Measurements from ENCODE around the gene CDK2.
"Not testable (repeated sequence)": the region's sequence is repeated elsewhere in the genome, so short reads cannot be mapped to it uniquely, and the experiment has no call there.

CDK2 gene

DNA sequence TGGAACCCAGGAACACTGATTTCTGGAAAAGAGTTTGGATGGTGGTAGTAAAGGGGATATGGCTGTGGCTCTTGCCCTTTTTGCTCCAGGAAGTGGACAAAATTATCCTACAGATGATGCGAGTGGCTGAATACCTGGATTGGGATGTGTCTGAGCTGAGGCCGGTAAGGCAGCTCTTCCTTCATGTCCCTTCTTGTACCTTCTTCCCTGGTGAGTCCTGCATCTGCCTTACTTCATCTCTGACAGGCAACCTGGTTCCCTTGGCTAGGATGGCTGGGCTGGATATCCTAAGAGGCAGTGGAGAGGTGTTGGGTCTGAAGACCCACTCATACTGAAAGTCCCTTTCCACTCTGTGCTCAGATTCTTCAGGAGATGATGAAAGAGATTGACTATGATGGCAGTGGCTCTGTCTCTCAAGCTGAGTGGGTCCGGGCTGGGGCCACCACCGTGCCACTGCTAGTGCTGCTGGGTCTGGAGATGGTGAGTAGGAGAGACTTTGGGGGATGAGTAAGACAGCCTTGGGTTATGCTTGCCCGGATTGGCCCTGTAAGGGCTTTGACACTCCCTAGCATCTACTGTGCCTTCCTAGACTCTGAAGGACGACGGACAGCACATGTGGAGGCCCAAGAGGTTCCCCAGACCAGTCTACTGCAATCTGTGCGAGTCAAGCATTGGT lies 27.7 kb upstream of the CDK2 start:
- DNase-seq (ENCODE audit: low read depth), result no peak

DNA sequence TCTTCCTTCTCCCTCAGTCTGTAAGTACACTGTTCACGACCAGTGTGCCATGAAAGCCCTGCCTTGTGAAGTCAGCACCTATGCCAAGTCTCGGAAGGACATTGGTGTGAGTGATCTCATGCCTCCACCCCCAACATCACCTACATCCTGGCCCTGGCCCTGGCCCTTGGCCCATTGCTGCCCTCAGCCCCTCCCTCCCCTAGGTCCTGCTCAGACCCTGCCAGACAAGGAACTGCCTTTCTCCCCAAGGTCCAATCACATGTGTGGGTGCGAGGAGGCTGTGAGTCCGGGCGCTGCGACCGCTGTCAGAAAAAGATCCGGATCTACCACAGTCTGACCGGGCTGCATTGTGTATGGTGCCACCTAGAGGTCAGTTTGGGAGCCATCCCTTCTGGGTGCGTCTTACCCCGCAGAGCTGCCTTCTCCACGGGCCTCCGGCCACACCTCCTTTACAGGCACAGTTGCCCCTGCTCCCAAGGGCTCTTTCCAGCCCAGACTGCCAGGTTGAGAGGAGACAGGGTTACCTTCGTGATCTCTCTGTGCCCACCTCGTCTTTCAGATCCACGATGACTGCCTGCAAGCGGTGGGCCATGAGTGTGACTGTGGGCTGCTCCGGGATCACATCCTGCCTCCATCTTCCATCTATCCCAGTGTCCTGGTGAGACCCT lies 26.4 kb upstream of the CDK2 start:
- DNase-seq (ENCODE audit: low read depth), result peak; percentile 40

DNA sequence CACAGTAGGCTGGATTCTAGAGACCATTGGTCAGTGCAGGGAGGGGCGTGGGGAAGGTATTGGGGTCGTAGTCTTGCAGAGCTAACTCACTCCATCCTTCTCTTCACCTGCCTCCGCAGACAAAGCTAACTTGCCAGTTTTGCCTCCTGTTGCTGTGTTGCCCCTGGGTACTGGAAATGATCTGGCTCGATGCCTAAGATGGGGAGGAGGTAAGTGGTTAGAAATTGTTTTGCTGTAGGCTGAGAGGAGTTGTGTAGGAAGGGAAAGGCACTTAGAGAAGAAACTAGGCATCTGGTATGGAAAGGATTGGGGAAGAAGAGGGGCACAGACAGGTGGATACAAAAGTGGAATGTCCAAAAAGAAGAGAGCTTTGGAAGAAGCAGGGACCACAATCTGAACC lies 24.6 kb upstream of the CDK2 start:
- DNase-seq (ENCODE audit: low read depth), result no peak

DNA sequence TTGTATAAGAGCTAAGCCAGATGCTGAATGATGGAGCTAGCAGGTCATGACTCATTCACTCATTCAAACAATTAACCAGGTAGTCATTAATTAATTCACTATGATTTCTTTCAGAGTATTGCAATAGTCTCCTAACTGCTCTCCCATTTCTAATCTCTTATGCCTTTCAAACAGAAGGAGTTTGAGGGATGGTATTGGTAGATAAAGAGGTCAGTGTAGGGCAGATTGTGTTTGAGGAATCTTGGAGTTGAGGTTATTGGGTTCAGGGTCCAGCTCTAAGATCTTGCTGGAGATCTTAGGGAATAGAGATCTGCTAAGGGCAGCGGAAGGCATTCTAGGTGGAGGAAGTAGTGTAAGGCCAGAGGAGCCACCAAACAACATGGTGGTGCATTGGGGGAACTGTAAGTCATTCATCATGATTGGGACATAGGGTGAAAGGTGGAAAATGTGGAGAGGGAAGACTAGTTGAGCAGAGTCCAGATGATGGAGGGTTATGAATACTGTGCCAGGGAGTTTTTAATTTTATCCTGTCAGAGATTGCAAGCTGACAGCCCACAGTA lies 24.0 kb upstream of the CDK2 start:
- no peak for DNase-seq (ENCODE audit: low read depth)

DNA sequence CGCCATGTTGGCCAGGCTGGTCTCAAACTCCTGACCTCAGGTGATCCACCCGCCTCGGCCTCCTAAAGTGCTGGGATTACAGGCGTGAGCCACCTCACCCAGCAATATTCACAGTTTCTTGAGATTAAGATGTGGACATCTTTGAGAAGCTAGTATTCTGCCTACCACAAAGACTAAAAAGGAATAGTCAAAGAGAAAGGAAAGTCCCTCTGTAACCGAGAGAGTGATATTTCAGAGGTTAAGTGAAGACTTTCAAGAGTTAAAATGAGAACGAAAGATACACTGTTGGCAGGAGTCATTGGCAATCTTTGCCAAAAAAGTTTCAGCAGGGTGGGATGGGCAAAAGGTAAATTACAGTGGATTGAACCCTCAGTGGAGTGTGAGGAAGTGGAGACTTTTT lies 20.1 kb upstream of the CDK2 start:
- no peak for DNase-seq (ENCODE audit: low read depth)

DNA sequence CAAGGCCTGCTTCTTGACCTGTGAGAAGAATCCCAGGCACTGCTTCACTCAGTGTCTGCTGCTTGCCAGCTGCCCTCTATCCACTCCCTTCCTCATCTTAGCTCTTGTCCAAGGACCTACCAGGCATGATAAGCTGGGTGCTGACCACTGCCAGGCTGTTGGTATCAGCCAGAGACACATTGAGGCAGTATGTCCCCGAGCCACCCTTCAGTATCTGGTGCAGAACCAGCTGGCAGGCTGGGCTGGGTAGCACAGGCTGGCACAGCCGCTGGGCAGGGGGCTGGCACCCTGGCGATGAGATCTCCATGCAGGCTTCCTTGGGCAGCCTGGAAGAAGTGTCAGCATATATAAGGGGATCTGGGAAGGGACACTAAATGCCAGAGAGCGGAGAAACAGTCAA lies 11.3 kb upstream of the CDK2 start:
- DNase-seq (ENCODE audit: low read depth), result no peak

DNA sequence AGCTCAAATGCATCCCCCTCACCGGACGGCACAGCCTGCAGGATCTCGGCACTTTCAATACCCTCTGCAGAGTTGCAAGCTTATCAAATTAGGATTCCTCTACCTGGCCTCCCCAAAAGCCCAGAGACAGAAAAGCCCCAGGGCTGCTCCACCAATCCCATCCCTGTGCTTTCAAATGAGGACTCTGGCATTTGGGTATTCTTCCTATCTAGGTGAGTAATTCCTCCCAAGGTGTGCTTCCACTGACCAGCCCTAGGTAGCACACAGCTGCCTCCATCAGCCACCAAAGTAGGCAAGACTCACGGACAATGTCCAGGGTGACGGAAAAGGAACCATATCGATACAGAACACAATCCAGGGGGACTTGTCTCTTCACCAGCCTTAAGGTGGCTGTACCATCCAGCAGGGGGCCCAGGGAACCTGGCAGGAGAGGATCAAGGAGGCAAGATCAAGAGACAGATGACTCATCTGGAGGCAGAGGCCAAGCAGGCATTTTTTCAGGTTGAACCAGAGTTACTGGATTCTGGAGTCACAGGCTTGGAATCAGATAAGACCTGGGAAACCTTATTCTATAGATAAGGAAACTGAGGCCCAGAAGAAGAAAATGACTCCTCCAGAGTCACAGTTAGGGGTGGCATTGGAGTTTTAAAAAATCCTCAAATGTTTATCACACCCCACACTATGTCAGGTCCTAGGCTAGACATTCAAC lies 10.7 kb upstream of the CDK2 start:
- DNase-seq (ENCODE audit: low read depth), result no peak

DNA sequence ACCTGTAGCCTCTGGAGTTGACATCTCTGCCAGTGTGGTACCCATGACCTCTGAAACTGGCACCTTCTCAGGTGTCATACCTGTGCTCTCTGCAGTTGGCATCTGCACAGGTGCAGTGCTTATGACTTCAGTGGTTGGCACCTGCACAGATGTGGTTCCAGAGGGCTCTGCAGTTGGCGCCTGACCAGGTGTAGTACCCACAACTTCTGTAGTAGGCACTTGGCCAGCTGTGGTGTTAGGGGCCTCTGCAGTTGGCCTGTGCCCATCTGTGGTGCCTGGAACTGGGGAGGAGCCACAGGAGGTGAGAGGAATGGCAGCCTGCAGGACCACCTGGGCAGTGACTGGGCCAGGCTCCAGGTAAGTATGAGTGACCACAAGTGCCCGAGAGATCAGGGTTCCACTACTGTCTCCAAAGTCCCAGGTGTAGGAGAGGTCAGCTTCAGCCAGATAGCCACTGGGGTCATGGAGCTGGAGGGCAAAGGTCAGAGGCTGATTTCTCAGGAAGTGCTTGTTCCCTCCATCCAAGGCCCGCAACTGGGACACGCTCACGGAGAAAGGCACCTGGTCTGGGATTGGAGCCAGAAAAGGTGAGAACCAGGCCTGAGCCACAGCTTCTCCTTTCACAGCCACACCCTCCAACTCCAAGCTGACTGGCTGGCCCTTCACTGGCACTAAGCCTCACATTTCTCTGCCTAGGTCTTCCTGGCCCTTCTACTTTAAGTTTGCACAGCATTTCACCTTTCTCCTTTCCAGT lies 9.3 kb upstream of the CDK2 start:
- DNase-seq (ENCODE audit: low read depth), result no peak

DNA sequence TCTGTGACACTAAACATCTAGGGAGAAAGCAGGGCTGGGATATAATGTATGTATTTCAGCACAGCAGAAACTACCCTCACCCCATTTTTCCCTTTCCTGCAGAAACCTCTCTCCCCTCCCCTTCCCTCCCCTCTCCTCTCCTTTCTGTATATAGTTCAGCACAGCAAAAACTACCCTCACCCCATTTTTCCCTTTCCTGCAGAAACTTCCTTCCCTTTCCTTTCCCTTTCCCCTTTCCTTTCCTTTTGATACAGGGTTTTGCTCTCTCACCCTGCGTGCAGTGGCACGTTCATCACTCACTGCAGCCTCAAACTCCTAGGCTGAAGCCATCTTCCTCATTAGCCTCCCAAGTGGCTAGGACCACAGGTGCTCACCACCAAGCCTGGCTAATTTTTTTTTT lies 2.9 kb upstream of the CDK2 start:
- DNase-seq (ENCODE audit: low read depth), result no peak

DNA sequence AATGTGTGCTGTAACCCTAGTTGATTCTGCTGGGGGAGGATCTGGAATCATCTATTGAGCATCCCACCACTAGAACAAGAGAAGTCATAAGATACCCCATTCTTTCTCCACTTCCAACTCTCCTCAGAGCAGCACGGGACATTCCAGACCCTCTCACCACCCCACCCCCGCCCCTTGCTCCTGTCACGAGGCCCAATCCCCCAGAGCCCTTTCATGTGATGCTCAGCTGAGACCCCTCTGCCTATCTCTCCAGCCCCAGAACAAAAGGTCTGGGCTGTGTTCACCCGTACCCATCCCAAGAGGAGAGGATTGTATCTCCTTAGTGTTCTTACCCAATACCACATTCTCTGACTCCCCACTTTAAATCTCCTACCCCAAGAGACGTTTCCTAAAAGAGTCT lies 1.4 kb upstream of the CDK2 start:
- no peak for DNase-seq (ENCODE audit: low read depth)

DNA sequence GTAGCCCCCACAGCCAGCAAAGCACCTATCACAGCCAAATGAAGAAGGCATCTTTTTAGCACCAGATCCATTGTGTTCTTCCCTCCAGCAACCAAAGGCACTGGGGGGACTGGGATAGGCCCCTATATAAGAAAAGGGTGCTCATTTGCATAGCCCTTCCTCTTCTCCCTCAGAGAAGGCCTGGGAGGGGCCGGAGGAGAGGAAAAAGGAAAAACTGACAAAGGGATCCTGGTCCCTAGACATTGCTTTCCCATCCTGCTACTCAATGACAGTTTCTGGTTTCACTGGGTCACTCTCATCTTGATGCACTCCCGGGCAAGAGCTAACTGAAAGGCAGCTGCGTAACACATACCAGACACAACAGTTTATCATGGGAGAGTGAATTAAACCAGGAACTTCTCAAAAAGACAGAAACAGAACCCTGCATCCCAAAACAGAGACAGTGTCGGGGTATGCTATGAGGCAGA lies 656 bp upstream of the CDK2 start, which contains the start of gene PMEL:
Gene PMEL, minus strand, starts transcription at position 102 of the 467 bp plus-strand sequence. Its CDS starts 31 bp downstream, at position 71.
- no peak for DNase-seq (ENCODE audit: low read depth)

DNA sequence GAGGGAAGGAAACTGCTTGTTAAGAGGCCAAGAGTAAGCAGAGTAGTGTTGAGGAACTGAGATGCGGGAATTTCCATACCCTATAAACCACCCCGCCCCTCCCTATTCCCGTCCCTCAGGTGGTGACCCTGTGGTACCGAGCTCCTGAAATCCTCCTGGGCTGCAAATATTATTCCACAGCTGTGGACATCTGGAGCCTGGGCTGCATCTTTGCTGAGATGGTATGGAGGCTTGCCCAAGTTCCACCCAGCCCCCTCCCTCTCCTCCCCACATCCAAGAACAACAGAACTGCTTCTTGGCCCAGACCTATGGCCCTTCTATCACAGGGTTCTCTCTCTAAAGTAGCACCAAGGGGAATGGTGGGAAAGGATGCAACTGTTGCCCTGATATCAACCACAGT lies 2.7 kb downstream of the CDK2 start:
- DNase-seq (ENCODE audit: low read depth), result no peak

DNA sequence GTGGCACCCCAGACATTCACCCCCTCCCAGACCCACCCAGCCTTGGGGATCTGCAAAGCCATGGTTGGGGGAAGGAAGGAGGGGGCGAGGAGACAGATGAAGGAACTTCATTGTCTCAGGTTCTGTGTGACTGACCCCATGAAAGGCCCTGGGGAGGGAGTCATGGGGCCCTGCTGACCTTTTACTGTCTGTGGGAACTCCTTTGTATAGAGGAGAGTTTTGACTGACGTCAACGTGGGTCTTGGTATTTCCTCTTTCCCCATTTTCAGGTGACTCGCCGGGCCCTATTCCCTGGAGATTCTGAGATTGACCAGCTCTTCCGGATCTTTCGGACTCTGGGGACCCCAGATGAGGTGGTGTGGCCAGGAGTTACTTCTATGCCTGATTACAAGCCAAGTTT lies 4.1 kb downstream of the CDK2 start:
- no peak for DNase-seq (ENCODE audit: low read depth)

DNA sequence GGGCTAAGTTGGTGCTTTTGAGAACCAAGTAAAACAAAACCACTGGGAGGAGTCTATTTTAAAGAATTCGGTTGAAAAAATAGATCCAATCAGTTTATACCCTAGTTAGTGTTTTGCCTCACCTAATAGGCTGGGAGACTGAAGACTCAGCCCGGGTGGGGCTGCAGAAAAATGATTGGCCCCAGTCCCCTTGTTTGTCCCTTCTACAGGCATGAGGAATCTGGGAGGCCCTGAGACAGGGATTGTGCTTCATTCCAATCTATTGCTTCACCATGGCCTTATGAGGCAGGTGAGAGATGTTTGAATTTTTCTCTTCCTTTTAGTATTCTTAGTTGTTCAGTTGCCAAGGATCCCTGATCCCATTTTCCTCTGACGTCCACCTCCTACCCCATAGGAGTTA lies 5.4 kb downstream of the CDK2 start:
- DNase-seq (ENCODE audit: low read depth), result peak; percentile 51

DNA sequence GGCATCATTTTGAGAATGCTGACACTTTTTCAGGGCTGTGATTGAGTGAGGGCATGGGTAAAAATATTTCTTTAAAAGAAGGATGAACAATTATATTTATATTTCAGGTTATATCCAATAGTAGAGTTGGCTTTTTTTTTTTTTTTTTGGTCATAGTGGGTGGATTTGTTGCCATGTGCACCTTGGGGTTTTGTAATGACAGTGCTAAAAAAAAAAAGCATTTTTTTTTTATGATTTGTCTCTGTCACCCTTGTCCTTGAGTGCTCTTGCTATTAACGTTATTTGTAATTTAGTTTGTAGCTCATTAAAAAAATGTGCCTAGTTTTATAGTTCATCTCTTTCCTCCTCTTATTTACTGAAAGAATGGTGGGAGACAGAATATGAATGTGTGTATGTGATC lies 5.8 kb downstream of the CDK2 start:
- DNase-seq (ENCODE audit: low read depth), result no peak

DNA sequence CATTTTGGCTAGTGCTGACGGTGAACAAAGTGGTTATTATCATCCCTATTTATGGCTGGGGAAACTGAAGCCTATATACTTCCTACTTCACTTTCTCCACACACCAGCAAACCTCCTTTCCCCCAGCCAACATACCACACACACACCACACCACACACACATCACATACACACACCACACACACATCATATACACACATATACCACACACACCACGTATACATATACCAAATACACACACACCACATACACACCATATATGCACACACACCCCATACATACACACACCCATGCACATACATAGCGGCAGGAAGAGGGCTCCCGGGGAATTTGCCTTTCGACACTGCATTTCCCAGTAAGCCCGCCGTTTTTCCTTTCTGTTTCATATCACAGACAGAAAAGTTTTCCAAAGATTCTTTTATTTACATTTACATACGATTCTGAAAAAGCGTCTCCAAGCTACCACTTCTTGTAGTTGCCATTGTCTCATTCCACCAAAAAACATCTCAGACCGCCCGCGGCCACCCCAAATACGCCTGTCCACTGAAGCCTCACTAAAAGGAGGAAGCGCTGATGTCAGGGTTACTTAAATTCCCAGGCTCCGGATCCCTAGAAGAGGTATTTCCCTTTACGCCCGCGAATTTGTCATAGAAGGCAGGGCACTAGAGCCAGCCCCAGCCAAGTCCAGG lies 6.4 kb downstream of the CDK2 start:
- no peak for DNase-seq (ENCODE audit: low read depth)

DNA sequence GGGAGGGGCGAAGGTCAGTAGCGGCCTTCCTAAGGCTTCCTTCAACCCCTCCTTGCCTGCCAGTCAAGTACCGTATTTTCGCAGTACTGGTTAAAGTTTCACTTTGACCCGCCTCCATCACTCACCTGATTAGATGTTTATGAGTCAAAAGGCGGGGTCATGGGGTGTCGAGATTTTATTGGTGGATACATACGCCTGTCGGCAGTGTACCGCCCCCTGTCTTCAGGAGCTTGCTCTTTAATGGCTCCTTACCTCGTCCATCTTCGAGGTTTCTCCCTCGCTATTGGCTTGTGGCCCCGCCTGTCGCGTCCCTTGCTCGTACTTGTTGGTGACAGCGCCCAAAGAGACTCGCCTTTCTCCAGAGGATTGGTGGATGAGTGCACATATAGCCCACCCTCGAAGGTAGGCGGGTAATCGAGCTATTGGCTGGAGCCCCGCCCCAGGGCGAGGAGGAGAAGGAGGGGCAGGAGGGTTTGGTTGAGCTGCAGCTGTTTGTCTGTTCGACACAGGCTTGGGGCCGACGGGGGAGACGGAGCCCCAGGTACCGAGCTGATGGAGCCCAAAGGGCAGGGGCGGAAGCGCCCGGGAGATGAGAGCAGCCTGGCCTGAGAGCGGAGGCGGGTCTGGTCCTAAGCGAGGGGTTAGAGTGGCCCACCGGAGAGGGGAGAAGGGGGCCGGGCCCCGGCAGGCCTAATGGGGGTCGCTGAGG lies 7.1 kb downstream of the CDK2 start, which contains the start of gene RAB5B:
Gene RAB5B, plus strand, starts transcription at position 480 of the 709 bp plus-strand sequence. CDS start 12,883 bp downstream, outside the sequence.
- peak; percentile 100 for DNase-seq (ENCODE audit: low read depth)

DNA sequence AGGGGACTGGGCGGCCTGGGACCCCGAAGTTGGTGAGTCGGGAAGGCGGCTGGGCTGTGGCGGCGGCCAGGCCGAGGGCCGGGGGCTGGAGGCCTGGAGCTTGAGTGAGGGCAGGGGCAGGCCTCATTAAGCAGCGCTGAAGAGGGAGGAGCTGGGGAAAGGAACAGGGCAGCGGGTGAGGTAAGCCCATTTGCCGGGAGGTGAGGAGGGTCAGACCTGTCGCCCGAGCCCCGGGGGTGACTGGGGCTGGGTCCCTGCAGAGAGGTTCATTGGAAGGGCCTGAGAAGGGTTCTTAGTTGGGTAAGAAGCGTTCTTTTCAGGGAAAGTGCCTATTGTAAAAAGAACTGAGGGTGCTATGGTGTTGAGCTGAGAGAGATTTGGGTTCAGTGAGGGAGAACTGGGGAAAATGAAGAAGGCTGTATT lies 7.7 kb downstream of the CDK2 start:
- DNase-seq (ENCODE audit: low read depth), result no peak

DNA sequence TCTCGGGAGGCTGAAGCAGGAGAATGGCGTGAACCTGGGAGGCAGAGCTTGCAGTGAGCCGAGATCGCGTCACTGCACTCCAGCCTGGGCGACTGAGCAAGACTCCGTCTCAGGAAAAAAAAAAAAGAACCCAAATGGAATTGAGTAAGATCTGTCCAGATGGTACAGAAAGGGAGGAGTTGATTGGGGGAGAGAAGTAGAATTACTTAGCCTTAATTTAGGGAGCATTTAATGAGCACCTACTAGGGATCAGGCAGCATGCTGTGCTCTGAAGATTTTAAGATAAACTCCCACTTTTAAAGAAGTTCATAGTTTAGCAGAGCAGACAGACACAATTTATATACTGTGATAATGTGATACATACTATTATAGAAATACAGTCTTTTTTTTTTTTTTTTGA lies 11.8 kb downstream of the CDK2 start:
- DNase-seq (ENCODE audit: low read depth), result no peak

DNA sequence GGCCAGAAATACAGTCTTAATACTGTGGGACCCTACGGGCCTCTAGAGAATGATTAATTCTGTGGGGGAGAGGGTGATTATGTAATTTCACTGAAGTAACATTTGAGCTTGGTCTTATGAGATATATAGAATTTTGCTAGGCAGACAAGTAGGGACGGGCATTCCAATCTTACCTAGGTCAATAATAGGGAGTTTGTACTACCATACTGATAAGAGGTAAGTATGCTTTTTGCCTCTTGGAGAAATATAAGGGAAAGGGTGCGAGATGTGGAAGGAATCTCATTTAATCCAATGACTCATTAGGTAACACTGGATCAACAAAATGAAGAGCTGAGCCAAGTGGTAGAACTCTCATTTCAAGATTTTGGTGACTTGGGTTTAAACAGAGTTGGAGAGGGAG lies 12.4 kb downstream of the CDK2 start:
- no peak for DNase-seq (ENCODE audit: low read depth)

DNA sequence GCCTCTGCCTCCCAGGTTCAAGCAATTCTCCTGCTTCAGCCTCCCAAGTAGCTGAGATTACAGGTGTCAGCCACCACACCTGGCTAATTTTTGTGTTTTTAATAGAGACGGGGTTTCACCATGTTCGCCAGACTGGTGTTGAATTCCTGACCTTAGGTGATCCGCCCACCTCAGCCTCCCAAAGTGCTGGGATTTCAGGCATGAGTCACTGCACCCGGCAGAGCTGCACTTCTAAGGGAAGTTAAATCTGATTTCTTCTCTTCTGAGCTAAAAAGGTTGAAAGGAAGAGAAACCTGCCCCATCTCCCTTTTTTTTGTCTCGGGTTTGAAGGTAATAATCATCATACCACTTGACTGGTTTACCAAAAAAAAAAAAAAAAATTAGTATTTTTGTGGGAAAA lies 15.3 kb downstream of the CDK2 start:
- DNase-seq (ENCODE audit: low read depth), result not testable (repeated sequence)
